ENCODE data around the gene ELOVL4. TPM values are rescaled to one million over a fixed set of nuclear protein-coding genes. Genes with fewer than 3 reads are reported as not detected.
A peak's percentile ranks its signal among the peaks of the same experiment; 100 is the strongest.

The ELOVL4 gene
- total RNA-seq: 2.7 TPM

DNA sequence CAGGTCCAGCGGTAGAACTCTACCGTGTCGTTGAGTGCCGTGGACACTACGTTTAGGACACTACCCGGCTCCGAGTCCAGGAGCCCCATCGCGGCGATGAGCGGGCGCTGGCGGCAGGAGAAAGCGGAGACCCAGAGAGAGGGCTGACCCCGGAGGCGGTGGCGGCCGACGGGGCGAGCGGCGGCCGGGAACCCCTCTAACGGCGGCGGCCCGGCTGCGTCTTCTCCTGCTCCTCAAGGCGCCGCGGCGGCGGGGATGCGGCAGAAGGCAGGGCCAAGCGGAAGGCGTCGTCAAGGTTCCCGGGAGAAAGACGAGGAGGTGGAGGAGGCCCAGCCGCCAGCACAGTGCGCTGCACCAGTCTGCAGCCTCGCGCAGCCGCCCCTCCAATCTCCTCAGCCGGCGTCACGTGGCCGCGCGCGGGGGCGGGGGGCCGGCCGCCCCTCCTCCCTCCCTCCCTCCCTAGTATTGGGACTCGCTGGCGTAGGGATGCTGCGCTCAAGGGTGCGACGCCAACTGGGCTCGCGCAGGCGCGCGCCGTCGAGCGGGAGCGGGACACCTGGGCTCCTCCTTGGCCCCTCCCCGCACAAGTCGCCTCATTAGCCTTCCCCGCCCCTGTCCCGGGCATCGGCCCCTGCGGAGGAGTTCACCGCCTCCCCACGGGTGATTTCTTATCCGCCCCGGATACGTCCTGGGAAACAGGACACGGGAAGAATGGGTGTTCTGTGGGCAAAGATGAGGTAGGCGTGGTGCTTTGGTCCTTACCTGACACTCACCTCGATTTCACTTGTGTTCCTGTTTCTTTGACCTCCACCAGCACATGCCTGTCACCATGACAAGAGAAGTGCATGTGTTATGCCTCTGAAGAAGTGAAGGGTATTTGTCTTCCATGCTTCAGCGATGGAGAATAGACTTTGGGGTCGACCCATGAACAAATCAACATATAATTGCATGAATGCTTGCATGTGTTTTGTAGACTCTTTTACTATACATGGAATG, at the start of gene ELOVL4:
Gene ELOVL4 (minus strand): TSS at position 363 of the 996 bp plus-strand sequence. CDS start 274 bp downstream, at position 89.
- peak; percentile 82 for DNase-seq

DNA sequence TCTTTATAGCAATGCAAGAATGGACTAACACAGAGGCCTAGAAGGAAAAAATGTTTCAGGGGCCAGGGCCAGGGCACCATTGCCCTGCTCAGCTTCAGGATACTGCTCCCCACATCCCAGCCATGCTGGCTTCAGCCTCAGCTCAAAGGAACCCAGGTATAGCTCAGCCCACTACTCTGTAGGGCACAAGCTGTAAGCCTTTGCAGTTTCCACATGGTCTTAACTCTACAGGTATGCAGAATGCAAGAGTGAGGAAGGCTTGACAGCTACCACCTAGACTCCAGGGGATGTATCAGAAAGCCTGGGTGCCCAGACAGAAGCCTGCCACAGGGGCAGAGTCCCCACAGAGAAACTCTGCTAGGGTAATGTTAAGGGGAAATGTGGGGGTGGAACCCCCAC, 46.6 kb upstream of the ELOVL4 start:
- no peak for DNase-seq

DNA sequence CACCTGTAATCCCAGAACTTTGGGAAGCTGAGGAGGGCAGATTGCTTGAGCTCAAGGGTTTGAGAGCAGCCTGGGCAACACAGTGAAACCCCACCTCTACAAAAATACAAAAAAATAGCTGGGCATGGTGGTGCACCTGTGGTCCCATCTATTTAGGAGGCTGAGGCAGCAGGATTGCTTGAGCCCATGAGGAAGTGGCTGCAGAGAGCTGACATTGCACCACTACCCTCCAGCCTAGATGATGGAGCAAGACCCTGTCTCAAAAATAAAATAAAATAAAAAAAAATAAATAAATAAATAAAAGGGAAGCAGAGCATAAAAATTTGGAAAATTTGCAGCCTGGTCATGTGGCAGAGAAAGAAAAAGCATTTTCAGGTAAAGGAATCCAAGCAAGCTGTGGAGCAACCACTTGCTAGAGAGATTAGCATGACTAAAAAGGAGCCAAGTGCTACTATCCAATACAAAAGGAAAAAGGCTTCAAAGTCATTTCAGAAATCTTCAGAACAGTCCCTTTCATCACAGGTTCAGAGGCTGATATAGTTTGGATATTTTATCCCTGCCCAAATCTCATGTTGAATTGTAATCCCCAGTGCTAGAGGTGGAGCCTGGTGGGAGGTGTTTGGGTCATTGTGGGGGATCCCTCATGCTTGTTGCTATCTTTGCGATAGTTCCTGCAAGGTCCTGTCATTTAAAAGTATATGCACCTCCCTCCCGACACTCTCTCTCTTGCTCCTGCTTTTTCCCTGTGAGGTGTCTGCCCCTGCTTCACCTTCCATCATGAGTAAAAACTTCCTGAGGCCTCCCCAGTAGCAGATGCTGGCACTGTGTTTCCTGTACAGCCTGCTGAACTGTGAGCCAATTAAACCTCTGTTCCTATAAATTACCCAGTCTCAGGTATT, 45.9 kb upstream of the ELOVL4 start:
- DNase-seq: no peak

DNA sequence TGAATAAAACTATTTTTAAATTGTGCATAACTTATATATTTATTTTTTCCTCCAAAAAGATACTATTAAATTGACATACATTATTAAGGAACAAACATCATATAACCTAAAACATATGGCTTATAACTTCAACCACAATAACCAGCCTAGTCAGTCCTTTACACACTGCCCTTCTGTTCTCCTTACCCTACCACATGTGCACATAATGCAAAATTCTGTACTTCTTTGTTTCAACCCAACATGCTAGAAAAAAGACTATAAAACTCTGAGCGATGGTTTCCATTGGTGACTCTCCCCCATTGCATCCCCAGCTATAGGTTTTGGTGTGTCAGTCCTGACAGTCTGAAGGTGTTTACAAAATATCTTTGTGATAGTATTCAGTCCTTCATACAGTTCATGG, 42.3 kb upstream of the ELOVL4 start:
- DNase-seq: no peak

DNA sequence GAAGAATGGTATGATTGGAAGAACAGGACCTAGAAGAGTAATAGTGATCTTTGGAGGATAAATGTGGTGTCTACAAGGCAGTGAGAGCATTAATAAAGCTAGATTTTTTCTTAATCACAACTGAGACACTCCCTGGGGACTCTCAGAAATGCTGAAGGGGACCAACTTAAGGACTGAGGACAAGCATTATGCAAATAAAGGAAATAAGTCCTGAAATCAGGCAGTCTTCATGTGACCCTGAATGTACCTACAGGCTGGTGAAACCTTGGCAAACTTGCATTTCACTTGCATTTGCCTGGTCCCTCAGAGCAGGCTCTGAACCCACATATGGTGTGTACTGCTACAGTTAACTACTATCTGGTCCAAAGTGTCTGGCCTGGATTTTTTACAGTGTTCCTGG, 37.8 kb upstream of the ELOVL4 start:
- no peak for DNase-seq

DNA sequence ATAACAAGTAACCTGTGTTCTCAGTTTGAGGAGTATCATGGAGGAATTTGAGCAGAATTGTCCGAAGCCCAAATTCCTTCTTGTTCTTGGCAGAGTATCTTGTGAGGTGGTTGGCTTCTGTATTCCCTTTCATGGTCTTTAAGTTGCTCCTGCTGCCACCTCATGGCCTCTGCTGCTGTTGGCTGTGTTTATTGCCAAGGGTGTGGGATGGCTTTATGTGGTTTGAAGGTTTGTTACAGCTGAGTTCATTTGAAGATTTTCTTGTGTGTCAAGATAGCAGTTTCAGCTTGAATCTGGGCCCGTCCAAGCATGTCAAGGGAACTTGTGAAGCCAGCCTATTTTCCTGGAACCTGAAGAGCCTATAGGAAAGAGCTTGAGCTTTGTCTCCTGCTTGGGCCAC, 36.9 kb upstream of the ELOVL4 start:
- peak; percentile 38 for DNase-seq

DNA sequence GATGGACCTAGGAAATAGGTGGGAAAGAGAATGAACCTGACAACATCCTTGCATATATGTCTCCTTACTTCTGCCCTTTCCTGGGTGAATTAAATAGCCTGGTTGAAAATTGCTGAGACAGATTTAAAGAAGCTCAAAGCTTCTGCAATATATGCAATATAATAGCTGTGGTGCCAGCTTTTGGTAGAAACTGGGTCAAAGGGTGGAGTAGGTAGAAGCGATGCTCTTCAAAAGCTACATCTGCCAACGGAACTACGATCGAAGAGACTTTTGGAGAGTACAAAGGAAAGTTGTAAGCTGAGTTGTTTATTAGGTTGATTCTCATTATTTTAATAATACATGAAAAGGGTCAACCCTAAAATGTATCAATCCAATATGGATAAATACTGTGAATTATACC, 34.3 kb upstream of the ELOVL4 start:
- DNase-seq: no peak

DNA sequence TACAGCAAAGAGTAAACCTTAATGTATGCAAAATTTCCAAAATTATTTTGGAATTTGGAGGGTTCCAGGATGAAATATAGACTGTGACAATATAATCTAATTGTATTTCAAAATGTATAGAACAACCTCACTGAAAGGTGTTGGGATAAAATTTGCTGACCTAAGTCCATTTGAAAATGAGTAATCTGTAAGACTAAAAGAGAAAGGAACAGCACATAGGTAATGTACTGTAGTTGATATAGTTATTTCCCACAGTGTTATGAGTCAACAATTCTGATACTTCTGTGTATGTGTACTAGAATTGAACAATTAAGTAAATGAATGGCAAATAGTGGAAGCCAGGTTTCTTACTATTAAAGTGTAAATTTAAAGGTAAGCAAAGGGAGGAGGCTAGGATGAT, 23.8 kb upstream of the ELOVL4 start:
- no peak for DNase-seq

DNA sequence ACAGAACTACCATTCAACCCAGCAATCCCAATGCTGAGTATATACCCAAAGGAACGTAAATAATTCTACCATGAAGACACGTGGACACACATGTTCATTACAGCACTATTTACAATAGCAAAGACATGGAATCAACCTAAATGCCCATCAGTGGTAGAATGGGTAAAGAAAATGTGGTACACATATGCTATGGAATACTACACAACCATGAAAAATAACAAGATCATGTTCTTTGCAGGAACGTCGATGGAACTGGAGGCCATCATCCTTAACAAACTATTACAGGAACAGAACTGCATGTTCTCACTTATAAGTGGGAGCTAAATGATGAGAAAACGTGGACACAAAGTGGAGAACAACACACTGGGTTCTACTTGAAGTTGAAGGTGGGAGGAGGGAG, 22.4 kb upstream of the ELOVL4 start:
- no peak for DNase-seq

DNA sequence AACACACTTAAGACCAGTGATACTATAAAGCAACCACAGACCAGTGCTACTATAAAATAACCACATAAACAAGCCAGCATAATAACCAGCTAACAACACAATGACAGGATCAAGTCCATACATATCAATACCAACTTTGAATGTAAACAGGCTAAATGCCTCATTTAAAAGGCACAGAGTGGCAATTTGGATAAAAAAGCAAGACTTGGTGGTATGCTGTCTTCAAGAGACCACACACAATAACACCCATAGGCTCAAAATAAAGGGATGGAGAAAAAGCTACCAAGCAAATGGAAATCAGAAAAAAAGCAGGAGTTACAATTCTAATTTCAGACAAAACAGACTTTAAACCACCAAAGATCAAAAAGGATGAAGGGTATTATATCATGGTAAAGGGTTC, 19.8 kb upstream of the ELOVL4 start:
- DNase-seq: no peak

DNA sequence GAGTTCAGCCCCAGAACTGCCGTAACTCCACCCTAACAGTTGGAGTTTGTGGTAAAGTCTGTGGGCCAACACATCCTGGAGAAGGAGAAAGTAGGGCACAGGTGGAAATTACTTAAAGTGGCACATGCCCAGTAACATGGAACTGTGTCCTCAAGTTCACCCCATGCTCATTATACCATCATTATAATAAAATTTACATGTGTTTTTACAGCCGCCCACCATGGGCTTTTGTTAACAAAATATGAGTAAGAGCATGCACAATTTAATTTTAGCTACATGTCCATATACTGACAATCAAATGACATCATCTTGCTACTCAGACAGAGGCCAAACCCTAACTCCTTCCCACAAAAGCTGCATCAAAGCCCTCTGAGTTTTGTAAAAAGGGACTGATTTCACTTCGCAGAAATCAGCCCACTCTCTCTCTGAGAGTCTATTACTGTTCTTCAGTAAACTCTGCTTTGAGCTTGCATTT, 17.3 kb upstream of the ELOVL4 start:
- no peak for DNase-seq

DNA sequence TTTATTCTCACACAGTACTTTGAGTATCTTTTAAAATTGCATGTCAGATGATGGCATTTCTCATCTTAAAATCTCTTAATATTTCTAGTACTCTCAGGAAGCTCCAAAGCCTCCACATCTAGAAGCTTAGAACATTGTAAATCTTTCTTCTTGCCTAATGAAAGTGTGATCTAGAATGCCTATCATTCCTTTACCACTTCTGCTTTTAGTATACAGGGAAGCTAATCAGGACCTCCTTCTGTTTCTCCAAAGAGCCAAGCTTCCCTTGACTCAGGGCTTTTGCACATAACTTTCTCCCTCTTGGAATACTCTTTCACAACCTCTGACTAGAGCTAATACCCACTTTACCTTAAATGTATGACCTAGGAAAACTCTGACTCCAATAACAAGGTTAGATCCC, 7.5 kb upstream of the ELOVL4 start:
- no peak for DNase-seq

DNA sequence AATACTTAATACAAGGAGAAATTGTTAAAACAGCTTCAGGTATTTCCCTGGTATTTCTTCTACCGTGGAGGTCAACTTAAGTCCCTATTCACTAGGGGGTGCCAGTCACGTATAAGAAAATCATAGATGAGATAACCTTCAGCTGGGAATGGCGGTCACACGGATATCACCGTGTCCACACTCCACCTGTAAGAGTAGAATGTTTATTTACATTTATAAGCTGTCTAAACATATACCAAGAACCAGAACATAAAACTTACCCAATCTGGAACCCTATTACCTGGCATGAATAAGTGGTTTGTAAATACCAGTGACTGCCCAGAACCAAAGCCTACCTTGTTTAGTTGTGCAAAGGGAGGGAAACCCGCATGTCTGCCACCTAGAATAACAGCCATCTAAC, 1.9 kb upstream of the ELOVL4 start:
- peak; percentile 58 for DNase-seq

DNA sequence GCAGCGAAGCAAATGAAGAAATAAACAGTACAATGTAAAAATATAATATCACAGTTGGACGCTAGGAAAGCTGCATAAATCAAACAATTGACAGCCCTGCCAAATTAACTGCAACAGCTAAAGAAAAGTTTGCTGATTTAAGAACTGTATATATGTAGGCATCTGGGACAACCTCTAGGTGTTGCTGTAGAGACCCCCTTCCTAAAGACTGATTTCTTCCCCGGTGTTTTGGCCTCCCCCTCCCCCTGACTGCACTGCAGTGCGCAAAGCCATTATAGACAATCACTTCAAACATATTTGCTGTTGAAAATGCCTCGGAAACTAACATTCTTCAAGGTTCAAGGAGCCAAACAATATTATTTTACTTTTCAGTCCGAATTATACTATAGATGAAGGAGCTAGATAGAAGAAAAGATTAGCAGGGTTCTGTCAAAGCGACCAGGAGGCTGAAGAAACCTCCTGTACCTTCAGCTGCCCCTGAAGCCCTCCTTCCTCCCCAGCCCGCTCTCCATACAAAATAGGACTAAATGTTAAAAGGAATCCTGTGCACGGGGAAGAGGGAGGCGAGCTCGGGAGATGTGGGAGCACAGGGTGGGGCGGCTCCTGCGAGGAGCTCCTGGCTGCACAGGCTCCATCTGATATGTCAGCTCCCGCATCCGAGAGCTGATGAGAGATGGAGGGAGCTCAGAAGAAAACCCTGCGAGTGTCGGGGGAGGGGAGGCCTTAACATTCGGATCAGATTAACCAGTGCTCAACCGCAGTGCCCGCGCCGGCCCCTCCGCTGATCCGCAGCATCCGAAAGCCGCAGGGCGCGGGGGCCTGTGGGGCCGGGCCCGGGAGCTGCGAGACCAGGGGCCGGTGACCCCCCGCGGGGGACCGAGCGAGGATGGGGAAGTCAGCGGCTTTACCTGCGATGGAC, 822 bp downstream of the ELOVL4 start:
- peak; percentile 65 for DNase-seq

DNA sequence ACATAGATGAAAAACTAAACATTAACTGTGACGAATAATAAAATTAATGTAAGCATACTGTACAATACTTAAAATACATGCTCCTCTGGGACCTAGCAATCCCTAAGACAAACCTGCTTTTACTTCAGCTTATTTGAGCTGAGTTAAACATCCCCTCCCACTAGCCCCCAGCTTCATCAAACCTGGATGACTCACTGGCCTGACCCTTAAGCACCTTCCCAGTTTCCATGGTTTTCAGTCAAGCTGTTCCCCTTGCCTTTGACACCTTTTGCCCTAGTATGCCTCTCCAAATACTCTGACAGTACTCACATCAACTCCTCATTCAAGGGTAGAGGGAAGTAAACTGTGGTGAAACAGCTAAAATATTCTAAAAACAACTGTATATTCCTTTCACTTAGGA, 4.2 kb downstream of the ELOVL4 start:
- no peak for DNase-seq

DNA sequence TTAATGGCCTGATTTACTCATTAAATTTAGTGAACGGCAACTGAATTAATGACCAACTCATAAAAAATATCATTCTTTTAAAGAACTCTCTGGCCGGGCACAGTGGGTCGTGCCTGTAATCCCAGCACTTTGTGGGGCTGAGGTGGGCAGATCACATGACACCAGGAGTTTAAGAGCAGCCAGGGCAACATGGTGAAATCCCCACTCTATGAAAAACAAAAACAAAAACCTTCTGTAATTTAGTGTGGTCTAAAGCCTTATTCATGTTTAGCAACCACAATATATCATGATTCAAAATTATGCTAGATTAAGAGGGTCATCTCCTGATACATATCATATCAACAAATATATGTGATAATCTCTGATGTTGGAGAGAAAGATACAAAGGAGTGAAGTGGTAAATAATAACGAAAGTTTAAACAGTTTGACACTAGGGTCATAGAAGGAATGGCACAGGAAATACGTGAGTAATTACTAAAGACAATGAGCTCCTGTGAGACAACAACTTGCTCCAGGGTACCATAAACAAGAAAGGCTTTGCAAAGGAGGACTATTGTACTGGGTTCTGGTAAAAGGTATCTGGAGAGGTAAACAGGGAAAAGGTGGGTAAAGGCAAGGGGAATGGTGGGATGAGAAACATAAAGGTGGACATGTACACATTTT, 5.7 kb downstream of the ELOVL4 start:
- no peak for DNase-seq

DNA sequence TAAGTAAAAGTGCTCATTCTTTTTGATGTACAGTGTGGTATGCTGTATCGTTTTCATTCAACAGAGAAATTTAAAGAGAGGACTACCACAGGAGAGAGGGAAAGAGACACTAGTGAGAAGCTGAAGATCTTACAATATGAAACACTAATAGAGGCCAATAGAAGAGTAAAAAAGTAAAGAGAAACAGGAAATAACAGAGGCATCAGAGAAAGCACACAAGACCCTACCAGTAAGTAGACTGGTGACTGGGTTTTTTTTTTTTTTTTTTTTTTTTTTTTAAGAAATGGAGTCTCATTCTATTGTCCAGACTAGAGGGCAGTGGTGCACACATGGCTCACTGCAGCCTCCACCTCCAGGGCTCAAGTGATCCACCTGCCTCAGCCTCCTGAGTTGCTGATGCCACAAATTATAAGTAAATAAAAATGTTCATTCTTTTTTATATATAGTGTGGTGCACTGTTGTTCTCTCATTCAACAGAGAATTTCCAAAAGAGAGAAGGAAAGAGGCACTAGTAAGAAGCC, 18.8 kb downstream of the ELOVL4 start:
- DNase-seq: no peak

DNA sequence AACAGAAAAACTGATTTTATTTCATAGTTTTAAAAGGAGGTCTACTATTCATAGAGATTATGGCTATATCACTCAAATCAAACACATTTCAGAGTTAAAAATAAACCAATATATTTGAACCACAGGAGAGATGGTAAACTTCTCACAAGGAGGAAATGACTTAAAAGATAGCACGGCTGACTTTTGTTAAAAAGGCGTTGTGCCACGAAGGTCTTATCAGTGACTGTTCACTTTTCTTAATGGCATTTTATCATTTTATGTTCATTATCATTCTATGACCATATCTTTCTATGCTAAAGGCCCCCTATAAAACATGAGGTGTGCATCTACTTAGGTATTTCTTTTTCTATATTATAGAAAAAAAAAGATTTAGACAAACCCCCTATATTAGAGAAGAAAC, 19.6 kb downstream of the ELOVL4 start:
- no peak for DNase-seq

DNA sequence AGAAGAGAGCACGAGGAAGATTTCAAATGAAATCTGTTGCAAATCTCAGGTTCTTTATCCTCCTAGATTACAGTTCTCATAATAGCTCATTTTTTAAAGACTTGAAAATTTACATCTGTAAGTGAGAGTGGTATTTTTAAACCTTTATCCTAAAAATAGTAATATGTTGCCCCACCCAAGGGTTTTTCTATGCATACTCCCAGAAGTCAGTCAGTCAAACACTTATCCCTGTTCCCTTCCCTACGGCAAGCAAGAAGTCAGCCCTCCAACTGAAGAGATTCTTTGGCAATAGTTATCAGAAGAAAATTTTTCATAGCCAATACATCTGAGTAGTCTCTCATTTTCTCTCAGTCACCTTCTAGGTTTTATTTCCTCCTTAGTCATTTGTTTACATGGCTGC, 24.1 kb downstream of the ELOVL4 start:
- DNase-seq: no peak

DNA sequence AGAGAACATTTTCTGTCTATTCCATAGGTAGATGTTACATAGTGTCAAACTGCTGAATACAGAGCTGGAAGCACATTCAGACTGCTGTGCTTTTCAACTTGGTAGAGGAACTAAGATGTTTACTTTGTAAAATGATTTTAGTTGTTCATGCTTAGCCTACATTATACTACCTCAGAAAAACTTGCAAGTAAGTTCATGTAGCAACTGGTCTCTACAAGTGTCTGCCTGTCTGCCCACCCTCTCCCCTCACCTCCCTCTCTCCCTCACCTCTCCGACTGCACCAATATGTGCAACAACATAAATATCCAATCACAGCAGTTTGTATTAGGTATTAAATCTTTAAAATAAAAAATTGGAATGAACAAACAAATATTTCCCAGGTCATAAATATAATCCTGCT, 25.3 kb downstream of the ELOVL4 start:
- DNase-seq: no peak

DNA sequence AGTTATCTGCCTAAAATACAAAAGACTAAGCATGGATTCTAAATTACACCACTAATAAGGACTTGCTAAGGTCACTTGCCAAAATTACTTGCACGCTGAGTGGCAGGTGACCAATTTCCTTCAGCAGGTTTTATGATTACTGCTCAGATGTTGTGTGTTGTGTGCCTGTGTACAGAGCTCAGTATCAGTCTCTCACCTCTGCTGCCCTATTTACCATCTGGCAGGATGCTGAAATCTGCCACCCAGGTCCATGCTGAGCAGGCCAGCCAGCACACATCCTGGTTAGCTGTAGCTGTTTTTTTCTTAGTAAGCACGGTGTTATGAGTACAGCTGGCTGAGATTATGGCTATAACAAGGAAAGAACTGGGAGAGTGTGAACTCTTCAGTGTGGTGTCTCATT, 34.0 kb downstream of the ELOVL4 start:
- no peak for DNase-seq

Measured in tongue (tissue), 2 donors.